Spleen (tissue), 7 donors: ENCODE data around the gene OSGIN1.

Source experiments
- CTCF ChIP-seq, 11 experiments: fragments of 200-600 bp in 7 of 11; fragments of 450-650 bp in 4 of 11; sonication (generic) in 4 of 11; IDR thresholded peaks in 8 of 11; conservative IDR thresholded peaks in 3 of 11; 1 replicate in 7 of 11; 2 replicates in 4 of 11; pipeline versions ENCODE4 v1.4.0 to v1.8.0; 2016 to 2021; ENCODE audit warnings: antibody characterized with exemption in 11 of 11, inconsistent platforms in 4 of 11, mild to moderate bottlenecking in 1 of 11
- POLR2A ChIP-seq, 3 donors: fragments of 450-650 bp; IDR thresholded peaks; one replicate each; pipeline ENCODE4 v1.5.1; 2017; ENCODE audit warnings: antibody characterized with exemption in 3 of 3, mild to moderate bottlenecking in 1 of 3
- donor health status: DM: no; HTN: no; CAD: no; lungs with moderate emphysema.
- donor health status: DM: no; HTN: no; CAD: no.
- donor health status: DM: no; HTN: no; CAD: no.

GRCh38 chr16:83965444-83966152, 12.6 kb downstream of the OSGIN1 start:
- no peak for TF ChIP-seq CTCF (IDR thresholded peaks at IDR 0.05 in 8 of 11, conservative IDR thresholded peaks at IDR 0.05 in 3 of 11)
- no peak for TF ChIP-seq POLR2A (IDR thresholded peaks at IDR 0.05)
